Measurements from ENCODE around the gene ABCC3. TPM values are rescaled to one million over a fixed set of nuclear protein-coding genes. Genes with fewer than 3 reads are reported as not detected.

Gene ABCC3
- total RNA-seq, 1 donor from 2014 or later = 5.4 TPM

DNA sequence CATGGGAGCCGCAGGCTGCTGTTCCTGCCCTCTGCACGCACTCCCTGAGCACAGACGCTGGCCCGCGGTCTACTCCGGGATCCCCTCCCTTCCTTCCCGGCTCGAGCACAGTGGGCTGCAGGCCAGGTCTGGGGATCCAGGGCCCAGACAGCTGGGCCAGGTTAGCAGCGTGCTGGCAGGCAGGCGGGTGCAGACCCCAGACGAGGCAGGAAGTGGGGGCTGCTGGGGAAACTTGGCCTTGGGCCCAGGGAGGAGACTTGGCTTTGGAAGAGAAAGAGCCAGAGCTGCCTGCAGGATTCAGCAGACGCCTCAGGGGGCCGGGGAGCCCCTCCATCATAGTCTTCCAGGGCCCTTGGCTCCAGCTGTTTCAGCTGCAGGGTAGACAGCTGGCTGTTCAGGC lies 30.2 kb upstream of the ABCC3 start:
- peak; percentile 76 for DNase-seq (ENCODE audit: low spot score)
- ATAC-seq = peak; percentile 80
- intact Hi-C loops (cut with DNase I) = no loop called here

DNA sequence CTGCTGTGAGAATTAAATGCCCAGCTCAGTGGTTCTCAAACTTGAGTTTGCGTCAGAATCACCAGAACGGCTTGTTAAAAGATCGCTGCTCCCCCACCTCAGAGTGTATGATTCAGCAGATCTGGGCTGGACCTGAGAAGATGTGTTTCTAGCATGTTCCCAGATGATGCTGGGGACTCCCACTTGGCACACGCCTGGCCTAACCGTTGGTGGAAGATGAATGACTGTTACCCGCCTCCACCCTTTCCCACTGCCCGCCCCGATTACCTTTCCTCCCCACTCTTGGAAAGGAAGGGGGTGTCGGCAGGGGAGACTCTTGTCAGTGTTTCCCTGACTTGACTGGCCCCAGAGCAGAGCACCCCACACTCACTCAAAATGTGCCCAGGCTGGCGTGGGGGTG lies 29.3 kb upstream of the ABCC3 start:
- DNase-seq (ENCODE audit: low spot score) (no peak), ATAC-seq (no peak)
- intact Hi-C loops (cut with DNase I) = no loop called here

DNA sequence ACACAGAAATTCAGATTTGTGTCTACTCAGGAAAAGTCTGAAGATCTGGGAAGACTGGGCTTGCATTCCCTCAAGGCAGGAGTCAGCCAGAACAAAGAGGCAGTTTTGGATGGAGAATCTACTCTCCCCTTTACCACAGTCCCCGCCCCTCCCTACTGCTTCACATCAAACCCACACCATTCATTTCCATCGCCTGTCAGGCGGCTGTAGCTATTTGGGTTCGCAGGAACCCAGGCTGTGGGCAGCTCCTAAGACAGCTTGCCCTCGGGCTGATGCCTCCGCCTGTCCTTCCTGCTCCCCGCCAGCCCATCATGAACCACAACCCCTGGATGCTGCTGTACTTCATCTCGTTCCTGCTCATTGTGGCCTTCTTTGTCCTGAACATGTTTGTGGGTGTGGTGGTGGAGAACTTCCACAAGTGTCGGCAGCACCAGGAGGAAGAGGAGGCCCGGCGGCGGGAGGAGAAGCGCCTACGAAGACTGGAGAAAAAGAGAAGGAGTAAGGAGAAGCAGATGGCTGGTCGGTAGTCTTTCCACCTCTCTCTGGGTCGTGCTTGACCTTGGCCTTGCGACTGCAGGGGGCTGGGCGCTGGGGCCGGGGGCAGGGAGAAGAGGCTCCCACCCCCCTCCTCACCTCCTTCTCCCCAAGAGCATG lies 27.0 kb upstream of the ABCC3 start:
- intact Hi-C loops (cut with DNase I) = no loop called here
- DNase-seq (ENCODE audit: low spot score) (no peak), ATAC-seq (no peak)

DNA sequence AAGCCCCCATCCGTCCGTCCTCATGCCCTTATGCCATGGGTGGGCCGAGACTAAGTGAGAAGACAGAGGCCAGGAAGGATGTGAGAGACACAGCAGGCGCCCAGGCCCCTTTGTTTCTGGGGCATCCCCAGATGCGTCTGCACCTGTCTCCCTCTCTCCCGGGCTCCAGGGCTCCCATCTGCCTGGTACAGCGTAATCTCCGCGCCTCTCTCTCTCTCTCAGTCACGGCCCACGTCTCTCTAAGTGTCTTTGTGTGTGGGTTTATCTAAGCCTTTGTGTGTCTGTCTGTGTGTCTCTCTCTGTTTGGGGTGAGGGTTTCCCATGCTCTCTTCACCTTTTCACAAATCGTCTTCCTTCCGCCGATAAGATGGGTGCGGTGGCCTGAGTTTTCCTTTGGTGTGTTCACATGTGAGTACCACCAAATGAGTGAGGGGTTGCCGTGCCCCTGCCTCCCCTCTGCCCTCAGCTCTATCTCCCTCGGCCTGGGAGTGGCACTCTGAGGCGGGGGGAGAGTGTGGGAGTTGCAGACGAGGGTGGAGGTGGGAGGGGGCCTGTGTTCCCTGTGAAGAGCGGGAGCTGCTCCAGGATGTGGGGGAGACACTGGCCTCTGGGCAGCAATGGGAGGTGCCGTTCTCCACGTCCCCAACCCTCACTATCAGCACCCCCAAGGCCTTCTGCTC lies 25.8 kb upstream of the ABCC3 start:
- DNase-seq (ENCODE audit: low spot score) (no peak), ATAC-seq (no peak)
- intact Hi-C loops (cut with DNase I) = no loop called here

DNA sequence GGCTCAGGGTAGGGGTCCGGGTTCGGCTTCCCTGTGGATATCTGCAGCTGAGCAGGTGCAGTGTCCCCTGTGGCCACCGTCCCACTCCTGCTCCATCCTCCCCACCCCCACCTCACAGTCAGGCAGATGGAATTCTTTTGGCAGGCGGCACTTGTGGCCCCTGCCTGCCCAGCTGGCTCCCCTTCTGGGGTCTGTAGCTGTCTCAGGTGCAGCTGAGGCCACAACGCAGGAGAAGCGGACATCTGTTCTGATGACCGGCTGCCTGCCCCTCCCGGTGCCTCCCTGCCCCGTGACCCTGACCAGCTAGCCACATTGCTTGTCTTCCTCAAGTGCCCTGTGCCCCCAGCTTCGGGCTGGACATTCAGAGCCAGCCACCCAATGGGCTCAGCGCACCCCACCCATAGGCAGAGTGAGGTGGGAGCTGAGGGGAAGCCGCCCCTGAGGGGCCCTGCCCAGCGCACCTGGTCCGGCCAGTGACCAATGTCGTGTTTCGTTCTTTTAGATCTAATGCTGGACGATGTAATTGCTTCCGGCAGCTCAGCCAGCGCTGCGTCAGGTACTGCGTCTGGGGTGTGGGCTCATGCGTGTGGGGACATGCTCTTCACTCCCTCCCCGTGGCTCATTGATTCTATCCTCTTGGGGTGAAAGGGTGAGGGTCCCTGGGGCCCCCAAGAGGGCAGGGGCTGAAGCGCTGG lies 25.2 kb upstream of the ABCC3 start:
- intact Hi-C loops (cut with DNase I) = loop anchor here (10.0 kb wide), 1 partner anchor 125 kb away; no protein-coding TSS in a partner anchor
- DNase-seq (ENCODE audit: low spot score) (no peak), ATAC-seq (no peak)

DNA sequence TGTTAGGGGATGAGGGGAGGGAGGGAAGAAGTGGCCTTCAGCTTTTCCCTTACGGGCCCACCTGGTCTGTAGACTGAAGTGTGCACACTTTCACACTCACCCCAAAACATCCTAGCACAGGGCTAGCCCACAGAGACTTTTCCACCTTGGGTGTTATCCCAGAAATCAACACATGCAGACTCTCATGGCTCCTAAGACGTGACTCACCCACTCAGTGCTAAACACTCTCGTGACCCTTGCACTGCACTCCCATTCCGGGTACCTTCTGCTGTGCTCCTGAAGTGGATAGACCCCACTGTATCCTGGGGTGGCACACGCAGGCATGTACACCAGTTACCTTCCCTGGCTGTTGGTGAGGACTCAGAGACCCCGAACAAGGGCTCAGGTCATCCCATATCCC lies 23.0 kb upstream of the ABCC3 start:
- ATAC-seq (no peak), DNase-seq (ENCODE audit: low spot score) (no peak)
- intact Hi-C loops (cut with DNase I) = loop anchor here (10.0 kb wide), 1 partner anchor 127 kb away; no protein-coding TSS in a partner anchor

DNA sequence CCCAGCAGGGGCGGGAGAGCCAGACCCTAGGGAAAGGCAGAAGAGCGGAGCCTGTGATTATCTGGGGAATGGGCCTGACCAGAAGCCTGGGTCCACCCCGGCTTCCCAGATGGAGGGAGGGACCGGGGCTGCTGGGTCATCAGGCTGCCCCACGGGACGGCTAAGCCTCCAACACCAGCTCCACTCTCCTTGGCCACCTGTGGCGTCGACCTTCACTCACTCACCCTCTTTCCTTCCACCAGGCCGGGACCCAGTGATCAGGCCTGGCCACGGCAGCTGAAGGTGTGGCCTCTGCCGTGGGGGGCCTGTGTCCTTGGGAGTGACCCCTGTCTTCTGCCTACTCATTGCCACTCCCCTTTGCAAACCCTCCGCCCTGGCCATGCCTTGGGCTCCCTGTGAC lies 22.4 kb upstream of the ABCC3 start:
- ATAC-seq (no peak), DNase-seq (ENCODE audit: low spot score) (no peak)
- intact Hi-C loops (cut with DNase I) = loop anchor here (10.0 kb wide), 1 partner anchor 127 kb away; no protein-coding TSS in a partner anchor

DNA sequence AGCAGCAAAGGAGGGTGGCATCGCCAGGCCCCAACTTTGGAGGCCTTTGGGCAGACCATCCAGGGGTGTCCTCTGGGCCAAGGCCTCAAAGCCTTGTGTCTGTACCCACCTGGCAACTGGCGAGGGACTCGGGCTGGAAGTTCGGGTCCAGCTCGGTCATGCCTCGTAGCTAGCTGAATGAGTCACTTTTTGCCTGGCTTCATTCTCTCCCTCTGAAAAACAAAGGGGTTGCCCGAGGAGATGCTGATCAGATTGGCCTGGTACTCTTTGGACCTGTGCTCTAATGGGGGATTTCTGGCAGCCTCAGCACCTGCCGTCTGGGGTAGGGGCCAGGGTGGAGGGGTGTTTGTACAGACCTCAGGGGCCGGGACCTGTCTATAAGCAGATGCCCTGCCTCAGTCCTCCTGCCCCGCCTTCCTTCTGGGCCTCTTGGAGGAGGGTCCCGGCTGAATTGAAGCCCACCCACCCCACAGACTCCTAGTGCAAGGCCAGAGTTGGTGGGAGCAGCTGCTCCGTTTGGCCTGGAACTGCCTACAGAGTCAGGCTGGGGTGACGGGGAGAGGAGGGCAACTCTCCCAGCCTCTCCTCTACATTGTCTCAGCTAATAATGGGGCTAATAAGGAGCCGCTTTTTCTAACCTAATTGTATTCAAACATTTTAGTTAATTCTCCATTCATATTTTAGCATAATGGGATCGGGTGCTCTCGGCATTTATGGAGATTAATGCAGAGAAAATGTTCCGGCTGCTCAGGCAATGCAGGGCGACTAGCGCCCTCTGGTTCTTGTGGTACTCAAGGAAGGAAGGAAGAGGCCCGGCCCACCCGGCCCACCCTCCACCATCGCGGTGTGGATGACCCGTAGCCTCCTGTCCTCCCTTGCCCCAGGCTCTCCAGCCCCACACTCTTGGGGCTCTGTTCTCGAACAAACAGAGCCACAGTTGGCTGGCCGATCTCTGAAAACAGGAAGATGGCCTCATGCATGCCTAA lies 21.4 kb upstream of the ABCC3 start:
- intact Hi-C loops (cut with DNase I) = loop anchor here (10.0 kb wide), 1 partner anchor 128 kb away; no protein-coding TSS in a partner anchor
- DNase-seq (ENCODE audit: low spot score) = no peak
- ATAC-seq = peak; percentile 40

DNA sequence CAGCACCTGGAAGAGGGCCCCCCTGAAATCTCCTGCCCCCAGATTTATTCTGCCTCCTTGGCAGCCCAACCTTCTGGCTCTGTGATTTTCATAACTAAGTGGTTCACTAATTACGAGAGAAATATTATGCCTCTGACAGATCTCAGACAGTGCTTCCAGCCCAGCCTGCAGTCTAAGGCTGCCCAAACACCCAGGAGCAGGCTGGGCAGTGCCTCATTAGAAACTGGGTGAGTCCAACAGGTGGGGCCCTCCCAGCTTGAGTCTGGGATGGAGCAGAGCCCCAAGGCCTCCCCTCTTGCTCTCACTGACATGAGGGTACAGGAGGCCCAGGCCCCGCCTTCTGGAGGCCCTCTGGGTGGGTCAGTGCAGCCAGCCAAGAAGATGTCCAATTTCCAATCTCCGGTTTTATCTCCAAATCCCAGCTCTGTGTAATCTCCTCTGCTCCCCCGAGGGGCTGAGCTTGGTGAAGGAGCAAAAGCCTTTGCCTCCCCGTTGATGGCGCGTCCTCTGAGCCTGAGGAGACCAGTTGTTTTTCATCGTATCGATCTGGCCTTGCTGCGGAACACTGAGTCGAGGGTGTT lies 20.1 kb upstream of the ABCC3 start:
- ATAC-seq = no peak
- DNase-seq (ENCODE audit: low spot score) = no peak
- intact Hi-C loops (cut with DNase I) = loop anchor here (10.0 kb wide), 1 partner anchor 130 kb away; no protein-coding TSS in a partner anchor

DNA sequence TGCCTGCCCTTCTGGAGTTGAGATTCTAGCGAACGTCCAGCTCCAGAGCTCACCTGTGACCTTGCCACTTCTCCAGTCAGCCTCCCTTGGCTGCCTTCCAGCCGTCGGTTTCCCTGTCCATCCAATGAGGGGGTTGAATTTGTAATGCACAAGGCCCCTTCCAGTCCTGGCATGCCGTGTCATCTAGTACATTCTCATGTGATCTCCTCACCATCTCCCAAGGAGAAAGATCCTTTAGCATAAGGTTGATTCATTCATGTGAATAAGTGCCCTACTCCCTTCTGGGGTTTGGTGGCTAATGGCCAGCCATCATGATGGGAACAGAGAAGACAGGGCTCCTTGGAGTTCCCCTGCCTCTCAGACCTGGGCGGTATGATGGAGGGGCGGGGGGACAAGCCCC lies 18.9 kb upstream of the ABCC3 start:
- intact Hi-C loops (cut with DNase I) = loop anchor here (10.0 kb wide), 1 partner anchor 131 kb away; no protein-coding TSS in a partner anchor
- ATAC-seq (no peak), DNase-seq (ENCODE audit: low spot score) (no peak)

DNA sequence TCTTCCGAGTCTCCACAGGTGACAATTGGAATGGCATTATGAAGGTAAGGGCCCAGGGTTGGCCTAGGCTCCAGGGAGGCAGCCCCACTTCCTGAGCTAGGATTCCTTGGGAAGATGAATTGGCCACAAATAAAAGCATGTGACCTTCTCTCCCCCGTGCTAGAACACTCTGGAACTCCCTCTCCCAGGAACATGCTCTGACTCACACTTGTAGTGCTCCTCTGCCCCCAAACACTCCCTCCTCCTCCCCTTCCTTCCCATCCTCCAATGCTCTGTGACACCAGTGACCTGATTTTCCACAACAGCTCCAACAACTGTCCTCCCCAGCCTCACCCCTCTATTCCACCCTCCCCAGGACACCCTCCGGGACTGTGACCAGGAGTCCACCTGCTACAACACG lies 16.4 kb upstream of the ABCC3 start:
- no peak for ATAC-seq
- DNase-seq (ENCODE audit: low spot score) = no peak
- intact Hi-C loops (cut with DNase I) = loop anchor here (10.0 kb wide), 1 partner anchor 133 kb away; no protein-coding TSS in a partner anchor

DNA sequence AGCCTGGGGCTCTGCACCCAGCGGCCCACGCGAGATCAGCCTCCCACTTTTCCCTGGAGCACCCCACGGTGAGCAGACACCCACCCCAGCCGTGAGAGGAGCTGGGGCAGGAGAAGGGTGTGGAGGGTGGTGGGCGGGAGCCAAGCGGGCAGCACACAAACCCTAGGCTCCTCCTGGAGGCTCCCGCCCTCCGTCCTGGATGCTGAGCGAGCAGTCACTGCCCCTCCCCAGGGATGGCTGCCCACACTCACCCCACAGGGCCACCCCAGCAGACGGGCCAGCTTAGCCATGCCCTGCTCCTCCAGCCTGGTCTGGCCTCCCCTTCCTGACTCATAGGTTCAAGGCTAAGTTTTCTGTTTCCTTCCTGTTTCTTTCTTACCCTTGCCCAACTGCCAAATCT lies 15.7 kb upstream of the ABCC3 start:
- no peak for ATAC-seq
- intact Hi-C loops (cut with DNase I) = loop anchor here (10.0 kb wide), 1 partner anchor 134 kb away; no protein-coding TSS in a partner anchor
- DNase-seq (ENCODE audit: low spot score) = no peak

DNA sequence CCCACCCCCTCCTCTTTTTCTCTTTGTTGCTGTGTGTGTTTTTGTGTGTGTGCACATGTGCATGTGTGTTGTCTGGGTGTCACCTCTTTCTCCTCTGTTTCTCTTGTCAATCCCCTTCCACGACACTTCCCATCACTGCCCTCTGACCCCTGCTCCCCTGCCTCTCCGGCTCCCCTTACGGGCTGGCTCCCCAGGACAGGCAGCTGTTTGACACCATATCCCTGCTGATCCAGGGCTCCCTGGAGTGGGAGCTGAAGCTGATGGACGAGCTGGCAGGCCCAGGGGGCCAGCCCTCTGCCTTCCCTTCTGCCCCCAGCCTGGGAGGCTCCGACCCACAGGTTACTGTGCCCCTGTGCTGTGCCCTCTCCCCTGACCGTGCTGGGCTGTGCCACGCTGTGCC lies 15.2 kb upstream of the ABCC3 start:
- ATAC-seq (no peak), DNase-seq (ENCODE audit: low spot score) (no peak)
- intact Hi-C loops (cut with DNase I) = loop anchor here (10.0 kb wide), 1 partner anchor 135 kb away; no protein-coding TSS in a partner anchor

DNA sequence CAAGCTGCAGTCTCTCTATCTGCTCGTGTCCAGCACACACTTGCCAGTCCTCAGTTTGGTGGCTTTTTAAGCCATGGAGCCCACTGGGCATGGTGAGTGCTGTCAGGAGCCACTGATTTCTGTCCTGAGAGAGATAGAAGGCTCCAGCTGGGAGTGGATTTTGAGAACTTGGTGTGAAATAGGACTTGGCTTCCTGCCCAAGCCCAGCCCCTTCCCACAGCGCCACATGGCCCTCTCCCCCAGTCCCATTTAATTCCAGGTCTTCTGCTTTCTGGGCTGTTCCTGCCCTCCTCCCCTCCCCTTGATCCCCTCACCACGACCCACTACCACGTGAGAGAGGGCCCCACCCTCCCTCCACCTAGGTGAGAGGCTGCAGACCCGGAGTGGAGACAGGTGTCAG lies 14.4 kb upstream of the ABCC3 start:
- intact Hi-C loops (cut with DNase I) = no loop called here
- no peak for DNase-seq (ENCODE audit: low spot score)
- no peak for ATAC-seq

DNA sequence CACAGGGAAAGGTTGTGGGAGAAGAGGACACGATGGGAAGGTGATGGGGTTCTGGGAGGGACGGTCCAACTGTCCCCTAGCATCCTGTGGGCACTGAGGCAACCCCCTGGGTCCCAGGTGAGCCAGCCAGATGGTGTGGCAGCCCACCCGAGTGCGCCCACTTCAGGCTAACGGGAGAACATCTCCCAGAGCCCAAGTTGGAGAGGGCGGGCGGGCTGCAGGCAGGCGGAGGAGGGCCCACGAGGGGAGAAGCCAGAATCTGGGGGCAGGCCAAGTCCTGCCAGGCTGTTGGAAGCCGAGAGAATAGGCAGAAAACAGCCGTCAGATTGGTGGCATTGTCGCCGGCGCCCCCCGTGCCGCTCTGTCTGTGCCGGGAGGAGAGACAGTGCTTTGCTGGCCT lies 13.8 kb upstream of the ABCC3 start:
- ATAC-seq (no peak), DNase-seq (ENCODE audit: low spot score) (no peak)
- intact Hi-C loops (cut with DNase I) = no loop called here

DNA sequence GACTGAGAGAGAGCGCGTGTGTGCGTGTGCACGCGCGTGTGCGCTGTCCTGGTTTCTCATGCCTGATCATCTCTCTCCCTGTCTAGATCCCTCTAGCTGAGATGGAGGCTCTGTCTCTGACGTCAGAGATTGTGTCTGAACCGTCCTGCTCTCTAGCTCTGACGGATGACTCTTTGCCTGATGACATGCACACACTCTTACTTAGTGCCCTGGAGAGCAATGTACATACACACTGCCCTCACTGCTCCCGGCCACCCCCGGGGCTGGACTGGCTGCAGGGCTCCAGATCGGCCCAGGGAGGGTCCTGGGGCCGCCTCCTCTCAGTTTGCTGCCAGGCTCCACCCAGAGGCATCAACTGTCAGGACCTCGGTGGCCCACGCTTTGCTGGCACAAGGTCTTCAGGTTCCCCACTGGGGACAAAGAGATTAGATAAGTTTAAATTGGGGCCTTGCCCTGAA lies 13.1 kb upstream of the ABCC3 start:
- intact Hi-C loops (cut with DNase I) = no loop called here
- DNase-seq (ENCODE audit: low spot score) = no peak
- no peak for ATAC-seq

DNA sequence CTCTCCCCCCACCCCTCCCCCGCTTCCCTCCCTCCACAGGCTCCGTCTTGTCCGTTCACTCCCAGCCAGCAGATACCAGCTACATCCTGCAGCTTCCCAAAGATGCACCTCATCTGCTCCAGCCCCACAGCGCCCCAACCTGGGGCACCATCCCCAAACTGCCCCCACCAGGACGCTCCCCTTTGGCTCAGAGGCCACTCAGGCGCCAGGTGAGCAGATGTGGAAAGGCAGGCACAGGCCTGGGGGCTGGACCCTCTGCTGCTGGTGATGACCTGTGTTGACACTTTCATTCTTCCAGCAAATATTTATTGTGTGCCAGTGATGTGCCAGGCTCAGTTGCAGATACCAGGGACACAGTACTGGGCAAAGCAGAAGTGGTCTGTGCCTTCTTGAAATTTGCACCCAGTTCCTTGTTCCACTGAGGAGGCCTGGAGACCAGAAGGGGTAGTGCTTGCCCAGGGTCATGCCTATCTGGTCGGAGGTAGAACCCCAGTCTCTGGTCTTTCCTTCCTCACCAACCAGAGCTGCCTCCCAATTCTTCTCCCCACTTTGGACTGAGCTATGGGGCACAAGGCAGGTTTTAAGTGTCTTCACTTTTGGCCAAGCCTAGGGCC lies 10.3 kb upstream of the ABCC3 start:
- DNase-seq (ENCODE audit: low spot score) = no peak
- intact Hi-C loops (cut with DNase I) = no loop called here
- ATAC-seq = no peak
